Stimulated activated CD4-positive, alpha-beta T cell treated with anti-CD3 and anti-CD28 coated beads, Interleukin-1b, Interleukin-23, amount 100 ng/mL, for 48 hours (primary cell): ENCODE results near the gene FGD4.

Experiments
- DNase-seq: peaks from one replicate; pipeline ENCODE4 v3.0.0-alpha.2; 2020

The FGD4 gene

GRCh38 chr12:32612658-32613614 lies 213.6 kb downstream of the FGD4 start:
- no peak for DNase-seq

GRCh38 chr12:32615441-32615840 lies 216.1 kb downstream of the FGD4 start:
- no peak for DNase-seq

GRCh38 chr12:32617534-32617933 lies 218.2 kb downstream of the FGD4 start:
- no peak for DNase-seq

GRCh38 chr12:32618115-32618514 lies 218.8 kb downstream of the FGD4 start:
- DNase-seq, result no peak

- no peak for DNase-seq
Observed at GRCh38 chr12:32627976-32628375, 228.6 kb downstream of the FGD4 start.

GRCh38 chr12:32641287-32641901 lies 242.0 kb downstream of the FGD4 start:
- no peak for DNase-seq

GRCh38 chr12:32644431-32644830 lies 245.1 kb downstream of the FGD4 start:
- no peak for DNase-seq

GRCh38 chr12:32647275-32647674 lies 247.9 kb downstream of the FGD4 start:
- no peak for DNase-seq

GRCh38 chr12:32650508-32650907 lies 251.2 kb downstream of the FGD4 start:
- DNase-seq, result no peak

- no peak for DNase-seq
Observed at GRCh38 chr12:32651151-32651955, 252.0 kb downstream of the FGD4 start.

GRCh38 chr12:32651956-32652210 lies 252.5 kb downstream of the FGD4 start:
- no peak for DNase-seq

GRCh38 chr12:32659908-32660440 lies 260.6 kb downstream of the FGD4 start:
- no peak for DNase-seq

GRCh38 chr12:32661706-32662105 lies 262.3 kb downstream of the FGD4 start:
- no peak for DNase-seq

GRCh38 chr12:32662665-32663064 lies 263.3 kb downstream of the FGD4 start:
- DNase-seq, result no peak

GRCh38 chr12:32666018-32666417 lies 266.7 kb downstream of the FGD4 start:
- no peak for DNase-seq

GRCh38 chr12:32669584-32669983 lies 270.2 kb downstream of the FGD4 start:
- DNase-seq, result no peak

- DNase-seq, result no peak
Observed at GRCh38 chr12:32671930-32672780, 272.8 kb downstream of the FGD4 start.

- DNase-seq, result peak; percentile 92
Observed at GRCh38 chr12:32679091-32679919, 279.9 kb downstream of the FGD4 start, which contains the start of gene DNM1L. TSS of gene DNM1L (plus strand) at chr12:32679301. CDS start at chr12:32679364, 63 bp downstream.

- no peak for DNase-seq
Observed at GRCh38 chr12:32679920-32680237, 280.5 kb downstream of the FGD4 start.

GRCh38 chr12:32680787-32681186 lies 281.4 kb downstream of the FGD4 start:
- no peak for DNase-seq

- no peak for DNase-seq
Observed at GRCh38 chr12:32681272-32681671, 281.9 kb downstream of the FGD4 start.

- DNase-seq, result no peak
Observed at GRCh38 chr12:32686340-32686739, 287.0 kb downstream of the FGD4 start.
